ENCODE measurements around the gene NAA10.

The NAA10 gene

GRCh38 chrX:153930011-153930910 is 4.6 kb downstream of the NAA10 start:
- H3K4me3 Mint-ChIP-seq, result no peak overlapping the region
- peaks cover 24% of the 10 kb centered on the region for H3K4me1 Mint-ChIP-seq
- peaks cover 51% of the 10 kb centered on the region for H3K9me3 Mint-ChIP-seq
- no peak for TF ChIP-seq CTCF (IDR thresholded peaks at IDR 0.05)
- DNase-seq, result no peak
- H3K36me3 Mint-ChIP-seq (ENCODE audit: low read depth), result peaks cover 18% of the 10 kb centered on the region
- H3K27ac Mint-ChIP-seq, result no peak overlapping the region
- H3K27me3 Mint-ChIP-seq (ENCODE audit: low read depth, poor library complexity), result peaks cover 3% of the 10 kb centered on the region

GRCh38 chrX:153929576-153929975 is 5.3 kb downstream of the NAA10 start:
- Mint-ChIP-seq H3K27ac (no peak overlapping the region), H3K27me3 (ENCODE audit: low read depth, poor library complexity) (peaks cover 3% of the 10 kb centered on the region), H3K4me3 (no peak overlapping the region), H3K9me3 (peaks cover 58% of the 10 kb centered on the region), H3K36me3 (ENCODE audit: low read depth) (peaks cover 18% of the 10 kb centered on the region), H3K4me1 (peaks cover 30% of the 10 kb centered on the region)
- TF ChIP-seq CTCF (IDR thresholded peaks at IDR 0.05), result no peak
- no peak for DNase-seq

- Mint-ChIP-seq H3K4me1 (peaks cover 32% of the 10 kb centered on the region), H3K36me3 (ENCODE audit: low read depth) (peaks cover 18% of the 10 kb centered on the region), H3K9me3 (peaks cover 58% of the 10 kb centered on the region), H3K27ac (no peak overlapping the region), H3K27me3 (ENCODE audit: low read depth, poor library complexity) (peaks cover 3% of the 10 kb centered on the region), H3K4me3 (no peak overlapping the region)
- no peak for TF ChIP-seq CTCF (IDR thresholded peaks at IDR 0.05)
- DNase-seq, result no peak
These were observed 6.0 kb downstream of the NAA10 start for GRCh38 chrX:153928846-153929245.

GRCh38 chrX:153927922-153928760 is 6.7 kb downstream of the NAA10 start:
- DNase-seq, result peak; percentile 90
- Mint-ChIP-seq H3K27me3 (ENCODE audit: low read depth, poor library complexity) (peaks cover 3% of the 10 kb centered on the region), H3K9me3 (peaks cover 58% of the 10 kb centered on the region), H3K27ac (peak overlapping the region; percentile 98), H3K4me3 (peak overlapping the region; percentile 82), H3K36me3 (ENCODE audit: low read depth) (peaks cover 18% of the 10 kb centered on the region), H3K4me1 (peaks cover 28% of the 10 kb centered on the region)
- no peak for TF ChIP-seq CTCF (IDR thresholded peaks at IDR 0.05)

- DNase-seq, result no peak
- H3K4me3 Mint-ChIP-seq, result peak overlapping the region; percentile 82
- TF ChIP-seq CTCF (IDR thresholded peaks at IDR 0.05), result no peak
- H3K36me3 Mint-ChIP-seq (ENCODE audit: low read depth), result peaks cover 18% of the 10 kb centered on the region
- H3K4me1 Mint-ChIP-seq, result peaks cover 31% of the 10 kb centered on the region
- H3K27me3 Mint-ChIP-seq (ENCODE audit: low read depth, poor library complexity), result peaks cover 3% of the 10 kb centered on the region
- H3K27ac Mint-ChIP-seq, result peak overlapping the region; percentile 74
- H3K9me3 Mint-ChIP-seq, result peaks cover 58% of the 10 kb centered on the region
These were observed 7.2 kb downstream of the NAA10 start for GRCh38 chrX:153927672-153927921.
